ENCODE measurements around the gene TTI1.

The TTI1 gene

GRCh38 chr20:38008233-38008944, 24.9 kb downstream of the TTI1 start:
- DNase-seq: no peak

- DNase-seq: no peak
Observed at GRCh38 chr20:38007526-38007925, 25.7 kb downstream of the TTI1 start.

DNA sequence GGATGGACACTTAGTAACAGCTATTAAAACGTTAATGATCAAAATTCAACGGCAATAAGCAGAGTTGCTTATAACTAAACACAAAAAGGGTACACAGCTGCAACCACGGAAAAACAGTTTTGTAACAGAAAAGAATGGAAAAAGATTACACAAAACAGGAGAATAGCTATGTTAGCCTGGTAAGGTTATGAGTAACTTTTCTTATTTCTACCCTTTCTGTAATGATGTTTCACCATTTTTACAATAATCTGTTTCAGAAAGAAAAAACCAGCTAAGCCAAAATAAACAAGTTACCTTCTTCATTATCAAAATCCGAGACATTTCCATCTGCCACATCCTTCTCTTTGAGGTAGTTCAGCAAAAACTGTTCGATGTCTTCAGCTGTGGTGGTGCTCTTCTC, 27.4 kb downstream of the TTI1 start:
- DNase-seq: no peak

- DNase-seq: no peak
Observed at GRCh38 chr20:38004416-38004815, 28.8 kb downstream of the TTI1 start.

DNA sequence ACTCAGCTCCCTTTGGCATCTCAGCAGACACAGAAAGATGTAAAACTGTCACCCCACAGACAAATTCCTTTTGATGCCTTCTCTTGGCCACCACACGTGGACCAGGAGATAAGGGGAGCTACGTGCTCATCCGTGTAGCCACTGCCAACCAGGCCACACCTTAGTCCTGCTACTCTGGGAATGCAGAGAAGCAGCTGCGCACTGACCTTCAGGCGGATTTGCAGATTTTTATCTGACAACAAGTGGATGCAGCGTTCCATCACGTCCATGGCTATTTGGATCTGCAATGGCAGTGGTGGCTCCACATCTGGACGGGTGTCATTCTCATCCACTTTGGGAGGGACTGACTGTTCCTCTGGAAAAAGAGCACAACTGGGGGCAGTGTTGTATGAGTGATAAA, 30.8 kb downstream of the TTI1 start:
- no peak for DNase-seq

GRCh38 chr20:38001981-38002380, 31.3 kb downstream of the TTI1 start:
- DNase-seq: no peak

- DNase-seq: no peak
Observed at GRCh38 chr20:38001173-38001875, 31.9 kb downstream of the TTI1 start.

- no peak for DNase-seq
Observed at GRCh38 chr20:38000293-38000692, 33.0 kb downstream of the TTI1 start.

- no peak for DNase-seq
Observed at GRCh38 chr20:37999526-38000263, 33.6 kb downstream of the TTI1 start.

- DNase-seq: no peak
Observed at GRCh38 chr20:37997516-37997915, 35.7 kb downstream of the TTI1 start.

DNA sequence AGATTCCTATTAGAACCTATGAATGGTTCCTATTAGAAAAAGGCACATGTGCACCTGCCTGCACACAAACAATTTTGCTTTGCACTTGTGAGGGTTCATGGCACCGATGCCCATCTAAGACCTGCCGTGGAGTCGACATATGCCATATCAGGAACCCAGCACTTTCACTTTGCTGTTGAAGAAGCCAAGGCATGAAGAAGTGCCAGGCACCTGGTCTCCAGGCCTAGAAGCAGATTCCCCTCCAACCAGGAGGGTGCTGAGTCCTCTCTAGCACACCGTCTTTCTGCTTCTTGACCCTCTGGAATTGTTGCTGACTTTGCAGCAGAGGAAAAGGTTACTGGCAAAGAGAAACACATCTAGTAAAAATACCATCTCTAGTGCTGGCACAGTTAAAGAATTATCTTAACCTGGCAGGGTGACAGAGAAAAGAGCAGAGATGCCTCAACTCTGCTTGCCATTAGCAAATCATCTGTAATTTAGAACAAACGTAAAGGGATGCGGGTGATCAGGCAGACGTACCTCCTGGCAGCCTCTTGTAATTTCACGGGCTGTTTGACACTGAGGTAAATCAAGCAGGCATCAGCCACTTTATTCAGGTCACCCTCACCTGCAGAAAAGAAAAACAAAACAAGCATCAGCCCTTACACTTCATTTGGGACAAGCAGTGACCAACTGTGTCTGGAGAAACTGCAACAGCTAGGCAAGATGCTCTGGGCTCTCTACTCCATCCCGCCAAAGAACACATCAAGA, 37.2 kb downstream of the TTI1 start:
- no peak for DNase-seq

- no peak for DNase-seq
Observed at GRCh38 chr20:37994512-37994911, 38.7 kb downstream of the TTI1 start.

DNA sequence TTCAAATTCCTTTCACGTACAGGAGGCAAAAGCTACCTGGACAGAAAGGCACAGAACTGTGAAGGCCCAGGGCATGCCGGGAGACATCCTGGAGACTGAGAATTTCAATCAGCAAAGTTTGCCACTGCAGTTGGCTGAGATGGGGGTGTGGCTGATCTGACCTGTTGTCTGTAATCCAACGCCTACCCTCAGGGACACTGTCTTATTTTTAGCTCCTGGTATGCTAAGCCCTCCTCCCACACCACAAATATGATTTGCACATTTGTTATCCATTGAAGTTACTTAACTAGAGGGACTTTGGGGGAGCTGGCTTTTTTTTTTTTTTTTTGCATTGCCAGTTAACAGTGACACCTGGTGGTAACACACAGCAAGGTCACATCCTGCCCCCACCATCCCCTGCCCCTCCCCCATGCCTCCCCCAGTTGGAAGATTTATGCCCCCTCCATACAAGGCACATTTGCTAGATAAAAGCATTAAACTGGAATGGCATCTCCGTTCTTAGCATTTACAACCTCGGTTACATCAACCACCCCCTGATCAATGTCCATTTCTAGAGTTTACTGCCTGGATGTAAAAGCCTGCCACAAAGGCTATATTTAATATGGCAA, 40.4 kb downstream of the TTI1 start:
- DNase-seq: no peak

DNA sequence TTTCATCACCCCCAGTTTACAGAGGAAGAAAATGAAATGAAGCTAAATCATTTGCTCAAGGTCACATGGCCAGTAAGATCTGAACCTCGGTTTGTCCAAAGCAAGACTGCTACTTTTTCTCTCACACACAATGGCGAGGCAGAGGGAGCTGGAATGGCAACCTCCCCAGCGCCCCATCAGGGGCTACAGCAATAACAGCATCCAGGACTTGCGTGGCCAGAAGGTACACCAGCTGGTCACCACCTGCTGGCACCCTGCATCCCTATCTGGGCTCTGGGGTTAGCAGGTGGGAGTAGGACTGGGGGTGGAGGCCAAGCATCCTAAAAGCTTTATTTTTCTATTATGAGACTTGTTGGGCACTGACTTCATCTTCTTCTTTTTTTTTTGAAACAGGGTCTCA, 41.3 kb downstream of the TTI1 start:
- no peak for DNase-seq

DNA sequence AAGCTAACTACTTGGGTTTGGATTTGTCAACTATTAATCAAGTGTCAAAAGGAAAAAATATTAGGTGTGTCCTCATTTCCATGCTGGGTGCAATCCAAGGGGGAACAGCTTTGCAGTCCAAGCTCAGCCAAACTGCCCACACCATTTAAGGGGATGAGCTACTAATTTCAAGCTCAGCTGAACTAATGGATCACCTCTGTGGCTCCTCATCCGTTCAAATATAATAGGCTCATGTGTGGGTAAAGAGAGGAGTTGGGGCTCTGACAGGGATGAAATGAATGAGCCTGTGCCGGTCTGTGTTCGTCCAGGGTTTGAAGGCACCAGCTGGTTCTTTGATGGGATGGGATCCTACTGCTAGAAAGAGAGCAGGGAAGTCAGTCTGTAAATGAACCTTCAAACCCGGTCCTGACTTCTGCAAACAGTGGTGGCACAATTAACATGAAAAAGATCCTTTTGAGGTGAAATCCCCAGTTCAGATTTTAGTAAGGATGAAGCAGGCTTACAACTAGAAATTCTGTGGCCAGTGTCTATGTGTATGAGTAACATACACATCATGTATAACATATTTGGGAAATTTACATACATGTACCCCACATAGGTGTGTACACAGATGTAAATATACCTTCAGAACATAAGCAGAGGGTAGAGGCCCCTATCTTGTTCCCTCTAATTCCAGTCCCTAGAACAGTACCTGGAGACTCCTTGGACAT, 41.9 kb downstream of the TTI1 start:
- DNase-seq: no peak

DNA sequence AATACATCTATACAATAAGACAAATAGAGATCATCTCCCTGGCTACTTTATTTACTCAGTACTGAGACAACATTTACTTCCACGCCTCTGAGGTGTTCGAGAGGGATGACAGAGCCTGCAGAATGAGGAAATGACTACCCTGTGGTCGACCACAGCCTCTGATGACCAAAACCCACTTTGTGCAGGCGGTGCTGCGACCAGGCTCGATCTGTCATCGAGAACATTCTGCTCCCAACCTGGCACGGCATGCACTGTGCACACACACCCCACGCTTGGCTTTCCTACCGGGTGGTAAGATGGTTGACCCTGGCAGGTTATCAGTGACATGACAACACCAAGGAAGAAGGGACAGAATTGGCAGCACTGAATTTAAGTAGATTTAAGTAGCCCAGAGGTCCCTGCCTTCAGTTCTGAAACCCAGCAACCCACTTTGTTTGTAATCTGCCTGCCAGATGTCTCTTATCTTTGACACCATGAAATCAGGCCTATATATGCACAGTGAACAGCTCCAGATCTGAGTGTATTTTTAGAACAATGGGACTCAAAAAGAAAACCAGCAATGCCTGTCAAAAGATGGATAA, 42.6 kb downstream of the TTI1 start:
- peak; percentile 21 for DNase-seq

- DNase-seq: no peak
Observed at GRCh38 chr20:37989601-37990295, 43.5 kb downstream of the TTI1 start.

GRCh38 chr20:37988306-37988954, 44.8 kb downstream of the TTI1 start:
- no peak for DNase-seq

DNA sequence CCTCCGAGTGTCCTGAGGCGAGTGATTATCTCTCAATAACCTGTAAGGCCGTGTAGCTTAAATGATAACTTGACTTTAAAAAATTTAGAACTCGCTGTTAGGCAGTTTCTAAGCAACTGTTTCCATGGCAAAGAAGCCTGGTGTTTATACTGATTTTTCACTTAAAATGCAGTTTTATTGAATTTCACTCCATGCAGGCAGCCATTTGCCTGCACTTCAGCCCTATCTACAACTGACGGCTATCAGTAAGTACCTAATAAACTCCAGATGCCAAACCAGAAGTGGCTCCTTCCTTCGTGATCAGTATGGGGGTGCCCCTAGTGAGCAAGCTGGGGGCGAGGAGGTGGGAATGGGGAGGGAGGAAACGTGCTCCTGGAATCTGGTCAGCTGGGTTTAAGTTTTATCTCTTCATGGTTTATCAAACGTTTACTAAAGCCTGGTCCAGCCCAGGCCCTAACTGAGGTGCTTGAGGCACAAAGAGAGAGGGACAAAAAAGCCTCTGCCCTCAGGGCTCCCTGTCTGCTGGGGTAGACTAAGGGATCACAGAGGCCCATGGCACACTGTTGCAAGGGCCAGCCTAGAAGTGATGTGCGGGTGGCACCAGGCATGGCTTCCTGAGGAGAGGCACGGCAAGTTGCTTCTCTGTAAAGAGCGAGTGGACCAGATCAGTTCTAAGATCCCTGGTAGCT, 45.5 kb downstream of the TTI1 start:
- DNase-seq: no peak
